Measurements from ENCODE around the gene ZDHHC13.

Gene ZDHHC13

GRCh38 chr11:19173004-19173689, 56.2 kb downstream of the ZDHHC13 start:
- no peaks in the 10 kb centered on the region for H3K4me1 ChIP-seq (ENCODE audit: control insufficient read depth in 1 of 2, insufficient read depth in 2 of 2, low read length in 2 of 2)
- H3K27ac ChIP-seq (ENCODE audit: low read length): no peak overlapping the region
- no peaks in the 10 kb centered on the region for H3K27me3 ChIP-seq (ENCODE audit: low read depth, low read length)
- no peaks in the 10 kb centered on the region for H3K9me3 ChIP-seq (ENCODE audit: control insufficient read depth in 1 of 2, low read length in 2 of 2)
- no peak overlapping the region for H3K4me3 ChIP-seq (ENCODE audit: low read depth in 1 of 2, low read length in 2 of 2)
- peaks cover 26 to 38% of the 10 kb centered on the region in 2 donors for H3K36me3 ChIP-seq (ENCODE audit: control insufficient read depth in 1 of 2, insufficient read depth in 2 of 2, low read length in 2 of 2)

GRCh38 chr11:19173964-19174638, 57.1 kb downstream of the ZDHHC13 start:
- Histone ChIP-seq H3K27me3 (ENCODE audit: low read depth, low read length) (no peaks in the 10 kb centered on the region), H3K9me3 (ENCODE audit: control insufficient read depth in 1 of 2, low read length in 2 of 2) (no peaks in the 10 kb centered on the region), H3K4me1 (ENCODE audit: control insufficient read depth in 1 of 2, insufficient read depth in 2 of 2, low read length in 2 of 2) (no peaks in the 10 kb centered on the region), H3K4me3 (ENCODE audit: low read depth in 1 of 2, low read length in 2 of 2) (no peak overlapping the region), H3K27ac (ENCODE audit: low read length) (no peak overlapping the region), H3K36me3 (ENCODE audit: control insufficient read depth in 1 of 2, insufficient read depth in 2 of 2, low read length in 2 of 2) (peaks cover 26 to 31% of the 10 kb centered on the region in 2 donors)

GRCh38 chr11:19176629-19177186, 59.7 kb downstream of the ZDHHC13 start:
- H3K27ac ChIP-seq (ENCODE audit: low read length): no peak overlapping the region
- no peaks in the 10 kb centered on the region for H3K4me1 ChIP-seq (ENCODE audit: control insufficient read depth in 1 of 2, insufficient read depth in 2 of 2, low read length in 2 of 2)
- H3K36me3 ChIP-seq (ENCODE audit: control insufficient read depth in 1 of 2, insufficient read depth in 2 of 2, low read length in 2 of 2): peaks cover 26 to 33% of the 10 kb centered on the region in 2 donors
- H3K9me3 ChIP-seq (ENCODE audit: control insufficient read depth in 1 of 2, low read length in 2 of 2): no peaks in the 10 kb centered on the region
- no peak overlapping the region for H3K4me3 ChIP-seq (ENCODE audit: low read depth in 1 of 2, low read length in 2 of 2)
- H3K27me3 ChIP-seq (ENCODE audit: low read depth, low read length): no peaks in the 10 kb centered on the region

- H3K36me3 ChIP-seq (ENCODE audit: control insufficient read depth in 1 of 2, insufficient read depth in 2 of 2, low read length in 2 of 2): peaks cover 4 to 8% of the 10 kb centered on the region in 2 donors
These were observed 64.7 kb downstream of the ZDHHC13 start for GRCh38 chr11:19181531-19182261.

GRCh38 chr11:19183646-19184045, 66.7 kb downstream of the ZDHHC13 start:
- H3K9me3 ChIP-seq (ENCODE audit: control insufficient read depth in 1 of 2, low read length in 2 of 2): no peaks in the 10 kb centered on the region
- H3K36me3 ChIP-seq (ENCODE audit: control insufficient read depth in 1 of 2, insufficient read depth in 2 of 2, low read length in 2 of 2): peaks cover 0 to 4% of the 10 kb centered on the region in 2 donors
- no peak overlapping the region for H3K27ac ChIP-seq (ENCODE audit: low read length)
- H3K27me3 ChIP-seq (ENCODE audit: low read depth, low read length): no peaks in the 10 kb centered on the region
- no peaks in the 10 kb centered on the region for H3K4me1 ChIP-seq (ENCODE audit: control insufficient read depth in 1 of 2, insufficient read depth in 2 of 2, low read length in 2 of 2)
- H3K4me3 ChIP-seq (ENCODE audit: low read depth in 1 of 2, low read length in 2 of 2): no peak overlapping the region

More at GRCh38 chr11:19181531-19182261, 64.7 kb downstream of the ZDHHC13 start:
- Histone ChIP-seq H3K9me3 (ENCODE audit: control insufficient read depth in 1 of 2, low read length in 2 of 2) (no peaks in the 10 kb centered on the region), H3K27ac (ENCODE audit: low read length) (no peak overlapping the region), H3K4me3 (ENCODE audit: low read depth in 1 of 2, low read length in 2 of 2) (no peak overlapping the region), H3K4me1 (ENCODE audit: control insufficient read depth in 1 of 2, insufficient read depth in 2 of 2, low read length in 2 of 2) (no peaks in the 10 kb centered on the region), H3K27me3 (ENCODE audit: low read depth, low read length) (no peaks in the 10 kb centered on the region)

GRCh38 chr11:19185036-19185435, 68.1 kb downstream of the ZDHHC13 start:
- H3K9me3 ChIP-seq (ENCODE audit: control insufficient read depth in 1 of 2, low read length in 2 of 2): no peaks in the 10 kb centered on the region
- no peak overlapping the region for H3K27ac ChIP-seq (ENCODE audit: low read length)
- H3K36me3 ChIP-seq (ENCODE audit: control insufficient read depth in 1 of 2, insufficient read depth in 2 of 2, low read length in 2 of 2): peaks cover 0 to 2% of the 10 kb centered on the region in 2 donors
- no peak overlapping the region for H3K4me3 ChIP-seq (ENCODE audit: low read depth in 1 of 2, low read length in 2 of 2)
- no peaks in the 10 kb centered on the region for H3K4me1 ChIP-seq (ENCODE audit: control insufficient read depth in 1 of 2, insufficient read depth in 2 of 2, low read length in 2 of 2)
- no peaks in the 10 kb centered on the region for H3K27me3 ChIP-seq (ENCODE audit: low read depth, low read length)

- H3K27ac ChIP-seq (ENCODE audit: low read length): no peak overlapping the region
- H3K4me3 ChIP-seq (ENCODE audit: low read depth in 1 of 2, low read length in 2 of 2): no peak overlapping the region
- no peaks in the 10 kb centered on the region for H3K4me1 ChIP-seq (ENCODE audit: control insufficient read depth in 1 of 2, insufficient read depth in 2 of 2, low read length in 2 of 2)
- H3K9me3 ChIP-seq (ENCODE audit: control insufficient read depth in 1 of 2, low read length in 2 of 2): no peaks in the 10 kb centered on the region
- no peaks in the 10 kb centered on the region for H3K27me3 ChIP-seq (ENCODE audit: low read depth, low read length)
- H3K36me3 ChIP-seq (ENCODE audit: control insufficient read depth in 1 of 2, insufficient read depth in 2 of 2, low read length in 2 of 2): no peaks in the 10 kb centered on the region
These were observed 68.6 kb downstream of the ZDHHC13 start for GRCh38 chr11:19185516-19186052.

GRCh38 chr11:19187114-19187832, 70.3 kb downstream of the ZDHHC13 start:
- H3K9me3 ChIP-seq (ENCODE audit: control insufficient read depth in 1 of 2, low read length in 2 of 2): no peaks in the 10 kb centered on the region
- no peak overlapping the region for H3K27ac ChIP-seq (ENCODE audit: low read length)

GRCh38 chr11:19187833-19188258, 70.9 kb downstream of the ZDHHC13 start:
- no peaks in the 10 kb centered on the region for H3K27me3 ChIP-seq (ENCODE audit: low read depth, low read length)
- H3K9me3 ChIP-seq (ENCODE audit: control insufficient read depth in 1 of 2, low read length in 2 of 2): no peaks in the 10 kb centered on the region
- no peak overlapping the region for H3K4me3 ChIP-seq (ENCODE audit: low read depth in 1 of 2, low read length in 2 of 2)
- no peaks in the 10 kb centered on the region for H3K4me1 ChIP-seq (ENCODE audit: control insufficient read depth in 1 of 2, insufficient read depth in 2 of 2, low read length in 2 of 2)
- H3K27ac ChIP-seq (ENCODE audit: low read length): no peak overlapping the region
- no peaks in the 10 kb centered on the region for H3K36me3 ChIP-seq (ENCODE audit: control insufficient read depth in 1 of 2, insufficient read depth in 2 of 2, low read length in 2 of 2)

More at GRCh38 chr11:19187114-19187832, 70.3 kb downstream of the ZDHHC13 start:
- H3K4me1 ChIP-seq (ENCODE audit: control insufficient read depth in 1 of 2, insufficient read depth in 2 of 2, low read length in 2 of 2): no peaks in the 10 kb centered on the region
- no peaks in the 10 kb centered on the region for H3K36me3 ChIP-seq (ENCODE audit: control insufficient read depth in 1 of 2, insufficient read depth in 2 of 2, low read length in 2 of 2)
- H3K27me3 ChIP-seq (ENCODE audit: low read depth, low read length): no peaks in the 10 kb centered on the region
- no peak overlapping the region for H3K4me3 ChIP-seq (ENCODE audit: low read depth in 1 of 2, low read length in 2 of 2)

GRCh38 chr11:19191530-19192169, 74.7 kb downstream of the ZDHHC13 start:
- no peaks in the 10 kb centered on the region for H3K36me3 ChIP-seq (ENCODE audit: control insufficient read depth in 1 of 2, insufficient read depth in 2 of 2, low read length in 2 of 2)
- H3K27ac ChIP-seq (ENCODE audit: low read length): no peak overlapping the region
- H3K4me1 ChIP-seq (ENCODE audit: control insufficient read depth in 1 of 2, insufficient read depth in 2 of 2, low read length in 2 of 2): no peaks in the 10 kb centered on the region
- no peaks in the 10 kb centered on the region for H3K9me3 ChIP-seq (ENCODE audit: control insufficient read depth in 1 of 2, low read length in 2 of 2)
- no peaks in the 10 kb centered on the region for H3K27me3 ChIP-seq (ENCODE audit: low read depth, low read length)
- H3K4me3 ChIP-seq (ENCODE audit: low read depth in 1 of 2, low read length in 2 of 2): no peak overlapping the region

Data from muscle layer of duodenum (tissue), 2 donors.